SK-N-MC (cell line): ENCODE measurements around the gene TBC1D22A.

Source experiments
- EZH2 ChIP-seq: fragments of 200-600 bp; sonication (generic); IDR thresholded peaks from one replicate; pipeline ENCODE4 v1.6.1; 2017; ENCODE audit warnings: antibody characterized with exemption
- POLR2AphosphoS5 ChIP-seq: IDR thresholded peaks from 2 replicates; pipeline ENCODE4 v1.6.1; 2012; ENCODE audit warnings: mild to moderate bottlenecking, low read depth, low read length, borderline replicate concordance

- no peak for TF ChIP-seq POLR2AphosphoS5
- TF ChIP-seq EZH2, result no peak
These were observed 361.5 kb downstream of the TBC1D22A start for GRCh38 chr22:47123827-47124442.
